Measurements from ENCODE around the gene GAGE13.
"Not testable (repeated sequence)": the region's sequence is repeated elsewhere in the genome, so short reads cannot be mapped to it uniquely, and the experiment has no call there.

DNA sequence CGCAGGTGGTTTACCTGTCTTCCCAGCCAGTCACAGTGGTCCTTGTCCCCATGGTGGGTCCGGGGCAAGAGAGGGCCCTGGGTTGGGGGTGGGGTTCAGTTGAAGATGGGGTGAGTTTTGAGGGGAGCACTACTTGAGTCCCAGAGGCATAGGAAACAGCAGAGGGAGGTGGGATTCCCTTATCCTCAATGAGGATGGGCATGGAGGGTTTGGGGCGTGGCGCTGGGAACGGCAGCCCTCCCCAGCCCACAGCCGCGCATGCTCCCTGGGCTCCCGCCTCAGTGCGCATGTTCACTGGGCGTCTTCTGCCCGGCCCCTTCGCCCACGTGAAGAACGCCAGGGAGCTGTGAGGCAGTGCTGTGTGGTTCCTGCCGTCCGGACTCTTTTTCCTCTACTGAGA is 9.6 kb upstream of the GAGE13 start, which contains the start of gene GAGE12J:
- TF ChIP-seq POLR2AphosphoS5, EP300 (IDR thresholded peaks at IDR 0.05): not testable (repeated sequence)
